Breast epithelium (tissue), 3 donors: ENCODE data around the gene SLC15A1.

Source experiments
- POLR2A ChIP-seq: fragments of 450-650 bp; IDR thresholded peaks from one replicate; pipeline ENCODE4 v1.6.1; 2016; ENCODE audit warnings: antibody characterized with exemption, mild to moderate bottlenecking, moderate library complexity
- POLR2AphosphoS5 ChIP-seq, 3 donors: sonication (generic); formaldehyde crosslinking; IDR thresholded peaks; one replicate each; pipeline ENCODE4 v1.6.1; 2017; ENCODE audit warnings: antibody characterized with exemption in 3 of 3

- TF ChIP-seq POLR2AphosphoS5 (IDR thresholded peaks at IDR 0.05) (no peak), POLR2A (no peak)
These were observed 27.2 kb upstream of the SLC15A1 start for GRCh38 chr13:98779695-98780094.
